HFF-Myc (cell line): ENCODE measurements around the gene KIF1A.

Experiments used
- DNase-seq: peaks from one replicate; pipeline ENCODE4 v3.0.0-alpha.2; 2011; ENCODE audit warnings: low read depth; ENCODE audit errors: extremely low read depth
- H3K4me3 ChIP-seq: replicated peaks from 2 replicates; pipeline ENCODE4 v1.5.1; 2011; ENCODE audit warnings: low read depth, mild to moderate bottlenecking, control low read depth, low read length
- TF ChIP-seq, protein P1 (sequence below): IDR thresholded peaks from 2 replicates; pipeline ENCODE4 v1.5.1; 2012; ENCODE audit warnings: mild to moderate bottlenecking, low read depth, low read length, control low read depth; ENCODE audit errors: missing control alignments

KIF1A gene

DNA sequence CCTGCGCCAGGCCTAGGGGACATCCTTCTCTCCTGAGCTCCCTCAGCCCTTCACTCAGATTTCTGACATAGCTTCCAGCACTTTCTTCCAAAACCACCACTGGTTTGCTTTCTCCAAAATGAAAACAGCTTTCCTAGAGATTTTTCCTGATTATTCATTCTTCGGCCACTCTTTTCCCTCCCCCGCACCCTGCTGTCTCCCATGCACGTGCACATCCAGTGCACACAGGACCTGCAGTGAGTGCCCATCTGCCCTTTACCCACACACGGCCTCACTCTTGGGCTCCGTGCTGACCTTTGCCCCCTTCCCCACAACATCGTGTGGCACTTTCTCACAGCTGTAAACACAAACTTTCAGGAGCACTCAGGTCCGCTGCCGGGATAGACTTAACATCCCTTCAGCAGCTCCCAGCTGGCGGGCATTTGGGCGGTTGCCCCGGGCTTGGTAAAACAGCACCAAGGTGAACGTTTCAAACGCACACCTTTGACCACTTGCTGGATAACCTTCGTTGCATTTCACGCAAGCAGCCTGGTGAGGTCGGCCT lies 25.8 kb downstream of the KIF1A start:
- DNase-seq = no peak
- TF ChIP-seq, protein P1, sequence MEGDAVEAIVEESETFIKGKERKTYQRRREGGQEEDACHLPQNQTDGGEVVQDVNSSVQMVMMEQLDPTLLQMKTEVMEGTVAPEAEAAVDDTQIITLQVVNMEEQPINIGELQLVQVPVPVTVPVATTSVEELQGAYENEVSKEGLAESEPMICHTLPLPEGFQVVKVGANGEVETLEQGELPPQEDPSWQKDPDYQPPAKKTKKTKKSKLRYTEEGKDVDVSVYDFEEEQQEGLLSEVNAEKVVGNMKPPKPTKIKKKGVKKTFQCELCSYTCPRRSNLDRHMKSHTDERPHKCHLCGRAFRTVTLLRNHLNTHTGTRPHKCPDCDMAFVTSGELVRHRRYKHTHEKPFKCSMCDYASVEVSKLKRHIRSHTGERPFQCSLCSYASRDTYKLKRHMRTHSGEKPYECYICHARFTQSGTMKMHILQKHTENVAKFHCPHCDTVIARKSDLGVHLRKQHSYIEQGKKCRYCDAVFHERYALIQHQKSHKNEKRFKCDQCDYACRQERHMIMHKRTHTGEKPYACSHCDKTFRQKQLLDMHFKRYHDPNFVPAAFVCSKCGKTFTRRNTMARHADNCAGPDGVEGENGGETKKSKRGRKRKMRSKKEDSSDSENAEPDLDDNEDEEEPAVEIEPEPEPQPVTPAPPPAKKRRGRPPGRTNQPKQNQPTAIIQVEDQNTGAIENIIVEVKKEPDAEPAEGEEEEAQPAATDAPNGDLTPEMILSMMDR = no peak
- no peak overlapping the region for H3K4me3 ChIP-seq

DNA sequence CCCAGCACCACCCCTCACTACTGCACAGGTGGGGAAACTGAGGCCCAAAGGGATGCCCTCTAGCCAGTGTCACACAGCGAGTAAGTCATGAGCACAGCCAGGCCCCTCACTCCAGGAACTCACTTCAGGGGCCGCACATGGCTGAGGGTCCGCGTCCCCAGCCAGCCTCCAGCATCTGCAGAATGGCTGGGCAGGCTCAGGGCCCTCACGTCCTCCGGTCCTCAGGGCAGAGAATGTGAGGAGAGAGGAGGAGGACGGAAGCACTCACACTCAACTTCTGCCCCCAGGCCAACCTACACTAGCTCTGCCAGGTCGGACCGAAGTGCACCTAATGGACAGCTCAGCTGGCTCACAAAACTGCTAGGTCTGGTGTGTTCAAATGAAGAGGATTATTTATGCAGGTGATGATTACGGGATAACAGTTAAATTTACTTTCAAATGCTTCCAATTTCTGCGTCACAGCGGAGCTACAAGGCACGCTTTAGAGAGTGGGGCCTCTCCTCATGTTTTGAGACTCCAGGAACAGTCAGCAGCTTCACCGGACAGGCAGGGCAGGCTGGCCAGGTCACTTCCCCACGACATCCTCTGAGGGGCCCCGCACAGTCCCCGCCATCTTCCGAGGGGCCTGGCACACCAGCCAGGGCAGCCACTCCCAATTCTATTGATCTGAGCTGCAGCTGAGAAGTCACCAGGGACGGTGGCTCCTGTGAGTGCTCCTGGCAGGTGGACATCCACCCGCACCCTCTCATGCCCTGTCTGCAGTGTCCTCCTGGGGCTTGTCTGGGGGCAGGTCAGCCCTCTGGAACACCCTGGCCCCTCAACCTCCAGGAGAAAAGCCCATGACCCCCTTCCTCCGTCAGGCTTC lies 26.5 kb downstream of the KIF1A start:
- H3K4me3 ChIP-seq = no peak overlapping the region
- DNase-seq = no peak
- TF ChIP-seq, protein P1 = no peak

DNA sequence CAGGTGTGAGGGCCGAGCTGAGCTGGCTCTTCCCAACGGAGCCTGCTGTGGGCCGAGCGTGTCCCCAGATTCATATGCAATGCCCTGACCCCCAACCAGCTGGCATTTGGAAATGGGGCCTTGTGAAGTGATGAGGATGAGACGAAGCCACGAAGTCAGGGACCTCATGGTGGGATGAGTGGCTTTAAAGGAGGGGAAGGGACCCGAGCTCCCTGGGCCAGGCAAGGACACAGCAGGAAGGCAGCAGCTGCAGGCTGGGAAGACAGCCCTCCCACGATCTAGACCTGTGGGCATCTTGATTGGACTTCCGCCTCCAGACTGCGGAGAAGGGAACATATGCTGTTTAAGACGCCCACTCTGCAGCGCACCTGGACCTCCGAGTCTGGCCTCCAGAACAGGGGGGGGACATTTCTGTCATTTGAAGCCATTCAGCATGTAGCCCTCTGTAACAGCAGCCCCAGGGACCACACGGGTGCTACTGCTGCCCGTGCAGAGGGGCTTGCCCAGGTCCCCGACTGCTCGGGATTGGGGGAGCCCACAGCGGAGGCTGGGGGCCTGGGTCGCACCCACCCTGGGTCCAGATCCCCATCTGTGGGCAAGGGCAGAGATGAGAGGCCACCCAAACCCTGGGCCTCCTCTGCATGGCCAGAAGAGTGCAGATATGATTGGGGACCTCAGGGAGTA lies 27.2 kb downstream of the KIF1A start:
- TF ChIP-seq, protein P1 = no peak
- DNase-seq = no peak
- no peak overlapping the region for H3K4me3 ChIP-seq

DNA sequence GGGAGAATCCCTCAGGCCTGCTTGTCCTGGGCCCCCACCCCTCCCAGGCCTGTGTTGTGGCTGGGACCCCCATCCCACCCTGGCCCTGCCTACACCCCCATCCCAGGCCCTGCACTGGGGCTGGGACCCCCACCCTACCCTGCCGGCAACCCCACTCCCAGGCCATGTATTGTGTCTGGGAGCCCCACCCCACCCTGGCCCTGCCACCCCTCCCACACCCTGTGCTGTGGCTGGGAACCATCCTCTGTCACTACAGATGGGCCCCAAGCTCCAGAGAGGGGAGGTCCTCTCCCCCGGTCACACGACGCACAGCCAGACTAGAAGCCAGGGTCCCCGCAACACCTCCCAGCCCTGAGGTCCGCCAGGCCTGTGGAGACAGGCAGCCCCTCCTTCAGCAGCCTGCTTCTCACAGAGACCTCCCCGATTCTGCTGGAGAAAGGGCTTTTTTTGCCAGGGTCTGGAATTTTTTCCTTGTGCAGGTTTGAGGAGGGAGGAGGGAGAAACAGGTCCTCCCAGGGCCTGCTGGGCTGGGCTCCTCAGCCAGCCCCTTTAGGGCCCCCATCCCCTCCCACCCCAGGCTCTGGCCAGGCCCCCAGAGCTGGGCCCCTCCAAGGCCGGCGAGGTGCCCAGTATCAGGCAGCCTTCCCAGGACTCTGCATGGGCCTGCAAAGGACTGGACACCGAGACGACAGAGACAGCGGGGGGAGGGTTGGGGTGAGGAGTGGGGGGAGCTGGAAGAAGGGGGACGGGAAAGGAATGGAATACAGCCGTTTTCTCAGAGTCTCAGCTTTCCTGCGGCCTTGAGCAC lies 28.0 kb downstream of the KIF1A start:
- no peak for DNase-seq
- TF ChIP-seq, protein P1 = no peak

DNA sequence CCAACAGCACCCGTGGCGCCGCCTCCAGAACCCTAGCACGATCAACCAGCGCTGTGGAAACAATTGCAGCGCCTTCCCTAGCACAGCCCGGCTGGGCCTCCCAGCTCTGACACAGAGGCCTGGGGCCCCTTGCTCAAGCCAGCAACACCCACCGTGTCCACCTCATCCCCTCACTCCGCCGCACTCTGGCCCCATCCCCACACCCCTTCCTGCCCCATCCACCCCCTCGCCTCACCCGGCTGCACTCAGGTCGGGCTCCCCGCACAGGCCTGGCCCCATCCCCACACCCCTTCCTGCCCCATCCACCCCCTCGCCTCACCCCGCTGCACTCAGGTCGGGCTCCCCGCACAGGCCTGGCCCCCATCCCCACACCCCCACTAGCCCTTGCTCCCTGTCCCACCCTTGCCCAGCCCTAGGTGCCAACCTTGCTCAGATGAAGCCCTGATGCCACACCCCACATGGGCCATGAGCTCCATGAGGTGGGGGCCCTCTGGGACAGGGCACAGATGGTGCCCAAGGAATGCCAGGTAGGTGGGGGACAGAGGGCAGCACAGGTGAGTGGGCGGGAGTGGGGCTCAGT lies 28.7 kb downstream of the KIF1A start:
- DNase-seq = no peak
- no peak overlapping the region for H3K4me3 ChIP-seq
- TF ChIP-seq, protein P1 = no peak

More for the DNA sequence above, 28.0 kb downstream of the KIF1A start:
- H3K4me3 ChIP-seq = no peak overlapping the region
